Stomach (tissue), 4 donors: ENCODE results near the gene FANCC.

ENCODE experiments used
- POLR2AphosphoS5 ChIP-seq, 3 donors: sonication (generic); formaldehyde crosslinking; IDR thresholded peaks; one replicate each; pipeline ENCODE4 v1.6.1; 2016; ENCODE audit warnings: antibody characterized with exemption in 3 of 3
- TF ChIP-seq, protein P1 (sequence below), 7 experiments: fragments of 450-650 bp in 4 of 7; fragments of 200-600 bp in 3 of 7; sonication (generic) in 3 of 7; IDR thresholded peaks; one replicate each; pipeline ENCODE4 v1.5.1; 2016 to 2019; ENCODE audit warnings: antibody characterized with exemption in 7 of 7, control low read depth in 2 of 7, mild to moderate bottlenecking in 1 of 7

DNA sequence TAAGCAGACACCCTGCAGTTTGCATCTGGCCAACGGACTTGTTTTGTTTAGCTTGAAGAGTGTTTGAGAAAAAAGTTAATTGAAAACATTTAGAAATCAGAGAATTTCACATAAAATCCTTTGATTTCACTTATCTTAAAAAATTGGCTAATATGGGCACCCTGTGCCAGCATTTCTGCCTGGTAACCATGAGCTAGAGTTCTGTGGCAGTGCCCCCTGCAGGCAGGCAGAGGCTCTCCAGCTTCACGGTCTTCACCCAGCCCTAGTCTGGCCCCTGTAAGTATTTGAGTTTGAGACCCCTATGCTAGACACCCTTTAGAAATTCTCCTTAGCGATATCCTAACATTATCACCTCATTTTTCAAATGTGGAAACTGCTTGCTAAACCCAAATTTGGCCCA, 18.8 kb upstream of the FANCC start:
- TF ChIP-seq, protein P1, sequence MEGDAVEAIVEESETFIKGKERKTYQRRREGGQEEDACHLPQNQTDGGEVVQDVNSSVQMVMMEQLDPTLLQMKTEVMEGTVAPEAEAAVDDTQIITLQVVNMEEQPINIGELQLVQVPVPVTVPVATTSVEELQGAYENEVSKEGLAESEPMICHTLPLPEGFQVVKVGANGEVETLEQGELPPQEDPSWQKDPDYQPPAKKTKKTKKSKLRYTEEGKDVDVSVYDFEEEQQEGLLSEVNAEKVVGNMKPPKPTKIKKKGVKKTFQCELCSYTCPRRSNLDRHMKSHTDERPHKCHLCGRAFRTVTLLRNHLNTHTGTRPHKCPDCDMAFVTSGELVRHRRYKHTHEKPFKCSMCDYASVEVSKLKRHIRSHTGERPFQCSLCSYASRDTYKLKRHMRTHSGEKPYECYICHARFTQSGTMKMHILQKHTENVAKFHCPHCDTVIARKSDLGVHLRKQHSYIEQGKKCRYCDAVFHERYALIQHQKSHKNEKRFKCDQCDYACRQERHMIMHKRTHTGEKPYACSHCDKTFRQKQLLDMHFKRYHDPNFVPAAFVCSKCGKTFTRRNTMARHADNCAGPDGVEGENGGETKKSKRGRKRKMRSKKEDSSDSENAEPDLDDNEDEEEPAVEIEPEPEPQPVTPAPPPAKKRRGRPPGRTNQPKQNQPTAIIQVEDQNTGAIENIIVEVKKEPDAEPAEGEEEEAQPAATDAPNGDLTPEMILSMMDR (IDR thresholded peaks at IDR 0.05), result peak in 3 of 7 experiments; percentile 35 to 44 (median 44)
- TF ChIP-seq POLR2AphosphoS5 (IDR thresholded peaks at IDR 0.05), result no peak
